GM12878 (cell line): ENCODE data around the gene NRIP3. TPM values are rescaled to one million over a fixed set of nuclear protein-coding genes. Genes with fewer than 3 reads are reported as not detected.

Experiments
- ATF7 ChIP-seq: fragments of 450-650 bp; IDR thresholded peaks from 2 replicates; pipeline ENCODE4 v1.6.1; 2016; ENCODE audit warnings: low read depth, mild to moderate bottlenecking
- CHD2 ChIP-seq: IDR thresholded peaks from 2 replicates; pipeline ENCODE4 v1.6.1; 2011; ENCODE audit warnings: low read depth, low read length, improper control_type of control experiment, borderline replicate concordance
- CREB1 ChIP-seq: IDR thresholded peaks from 2 replicates; pipeline ENCODE4 v1.6.1; 2012; ENCODE audit warnings: low read depth, mild to moderate bottlenecking, inconsistent platforms
- JUNB ChIP-seq: IDR thresholded peaks from 2 replicates; pipeline ENCODE4 v1.6.1; 2016; ENCODE audit warnings: antibody characterized with exemption, mild to moderate bottlenecking
- KLF5 ChIP-seq: fragments of 450-650 bp; IDR thresholded peaks from 2 replicates; pipeline ENCODE4 v1.6.1; 2014; ENCODE audit warnings: mild to moderate bottlenecking; ENCODE audit not compliant: partially characterized antibody
- ZBED1 ChIP-seq: IDR thresholded peaks from 2 replicates; pipeline ENCODE4 v1.6.1; 2016; ENCODE audit warnings: borderline replicate concordance
- ZBTB11 ChIP-seq: fragments of 450-650 bp; formaldehyde crosslinking; IDR thresholded peaks from 2 replicates; pipeline ENCODE4 v1.5.0; 2022; ENCODE audit warnings: mild to moderate bottlenecking, missing genetic modification characterization
- polyA plus RNA-seq, 11 experiments: library from polyadenylated mRNA; depleted of rRNA in 4 of 11; unstranded in 6 of 11; stranded (reverse) in 5 of 11; fragments of >200 nt; fragmentation: Nextera tagmentation in 4 of 11; fragmentation: Illumina TruSeq in 1 of 11; extraction: Ambion mirVana in 4 of 11; extraction: Trizol in 1 of 11; gene quantifications; 1 replicate in 1 of 11; 2 replicates in 10 of 11; pipeline versions ENCODE4 v1.2.1 to v1.2.3, GENCODE V29; 2011 to 2016; ENCODE audit warnings: inconsistent platforms in 2 of 11, missing spikeins in 2 of 11, low read depth in 1 of 11
- total RNA-seq, 4 experiments: library from RNA; depleted of rRNA in 3 of 4; stranded (reverse); fragments of >200 nt in 3 of 4; fragmentation: Illumina TruSeq in 1 of 4; extraction: Trizol in 1 of 4; gene quantifications; 2 replicates each; pipeline versions ENCODE4 v1.2.1 to v1.2.3, GENCODE V29; 2013 to 2021

NRIP3 gene
- total and polyA plus RNA-seq, 10 of the 15 experiments (the other 5 are each of a cell fraction or from before 2014, with no cell fraction given) = under 0.01 to 0.25 (median 0.09) TPM; not detected in 7

- TF ChIP-seq CHD2 (peak; percentile 15; the same call in 1 of the 2 replicates), KLF5 (peak; percentile 79), ZBED1 (no peak; the same call in 1 of the 2 replicates), CREB1 (peak; percentile 98), ATF7 (0 out of 2 replicates have a peak, but pooled peaks have one; percentile 41), ZBTB11 (0 out of 2 replicates have a peak, but pooled peaks have one; percentile 48), JUNB (no peak)
Observed at GRCh38 chr11:8964324-8965320, 39.2 kb downstream of the NRIP3 start, which contains the start of gene TMEM9B (continued).
